Caco-2 (cell line): ENCODE data around the gene TAF1D. TPM values are rescaled to one million over a fixed set of nuclear protein-coding genes. Genes with fewer than 3 reads are reported as not detected.

Experiments
- BruUV-seq: library from RNA; stranded (reverse); fragments of 400-500 nt; replicated peaks from 2 replicates; lab custom pipeline; 2021; lab: Mats Ljungman, UMichigan
- CTCF ChIA-PET: fragments of 300-600 bp; sonication (Branson Sonifier 250); formaldehyde crosslinking; loops from one replicate; lab custom pipeline; 2022; ENCODE audit warnings: antibody characterized with exemption; lab: Charles Lee
- POLR2A ChIA-PET: fragments of 300-600 bp; sonication (Branson Sonifier 250); formaldehyde crosslinking; loops from one replicate; lab custom pipeline; 2022; ENCODE audit warnings: antibody characterized with exemption; lab: Charles Lee
- DNase-seq, 2 experiments: peaks; one replicate each; pipeline versions ENCODE4 v3.0.0 to v3.0.0-alpha.2; 2020 to 2022
- H3K27me3 ChIP-seq: replicated peaks from 2 replicates; pipeline ENCODE4 v1.6.0; 2011; ENCODE audit warnings: low read length; ENCODE audit not compliant: control insufficient read depth, insufficient read depth
- H3K36me3 ChIP-seq: 2 replicates; pipeline ENCODE4 v1.5.1; 2011; ENCODE audit warnings: low read length; ENCODE audit not compliant: control insufficient read depth, insufficient read depth
- H3K4me1 ChIP-seq: fragments of 250-450 bp; sonication (Bioruptor Pico); 2 replicates; pipeline ENCODE4 v1.5.1; 2020; ENCODE audit warnings: mild to moderate bottlenecking
- H3K4me3 ChIP-seq: 2 replicates; pipeline ENCODE4 v1.5.1; 2011; ENCODE audit warnings: low read depth, mild to moderate bottlenecking, control low read depth, low read length
- H3K9me3 ChIP-seq: fragments of 250-450 bp; sonication (Bioruptor Pico); 2 replicates; pipeline ENCODE4 v1.5.1; 2020; ENCODE audit warnings: mild to moderate bottlenecking, moderate library complexity
- H3K27ac Mint-ChIP-seq: one replicate; pipeline ENCODE4 v1.8.0; 2022; ENCODE audit warnings: mixed read lengths; ENCODE audit not compliant: unreplicated experiment
- H3K27me3 Mint-ChIP-seq: one replicate; pipeline ENCODE4 v1.8.0; 2022; ENCODE audit warnings: mixed read lengths; ENCODE audit not compliant: insufficient read depth, unreplicated experiment
- H3K36me3 Mint-ChIP-seq: one replicate; pipeline ENCODE4 v1.8.0; 2022; ENCODE audit warnings: mild to moderate bottlenecking, mixed read lengths; ENCODE audit not compliant: insufficient read depth, unreplicated experiment
- H3K4me1 Mint-ChIP-seq: one replicate; pipeline ENCODE4 v1.8.0; 2022; ENCODE audit warnings: low read depth, mixed read lengths; ENCODE audit not compliant: unreplicated experiment
- H3K4me3 Mint-ChIP-seq: one replicate; pipeline ENCODE4 v1.8.0; 2022; ENCODE audit warnings: mild to moderate bottlenecking, moderate library complexity, mixed read lengths; ENCODE audit not compliant: unreplicated experiment
- H3K9me3 Mint-ChIP-seq: one replicate; pipeline ENCODE4 v1.8.0; 2022; ENCODE audit warnings: mixed read lengths; ENCODE audit not compliant: unreplicated experiment
- intact Hi-C: fragments of 100-400 bp; cut with micrococcal nuclease; formaldehyde crosslinking; loops from one replicate; pipeline ENCODE4 v1.10.0; 2022; ENCODE audit not compliant: unreplicated experiment
- total RNA-seq: library from RNA; stranded (reverse); gene quantifications from 2 replicates; pipeline ENCODE4 v1.2.3, GENCODE V29; 2022
- TF ChIP-seq, protein P1 (sequence below), 2 experiments: fragments of 200-600 bp in 1 of 2; IDR thresholded peaks; 1 replicate in 1 of 2; 2 replicates in 1 of 2; pipeline versions ENCODE4 v1.5.1 to v1.8.0; 2011 to 2022; ENCODE audit warnings: antibody characterized with exemption in 1 of 2, control low read depth in 1 of 2, inconsistent platforms in 1 of 2, low read depth in 1 of 2, low read length in 1 of 2, mild to moderate bottlenecking in 1 of 2, moderate library complexity in 1 of 2; ENCODE audit not compliant: insufficient read depth in 1 of 2, severe bottlenecking in 1 of 2, unreplicated experiment in 1 of 2

TAF1D gene
- total RNA-seq, 1 experiment from 2014 or later = 354 TPM

DNA sequence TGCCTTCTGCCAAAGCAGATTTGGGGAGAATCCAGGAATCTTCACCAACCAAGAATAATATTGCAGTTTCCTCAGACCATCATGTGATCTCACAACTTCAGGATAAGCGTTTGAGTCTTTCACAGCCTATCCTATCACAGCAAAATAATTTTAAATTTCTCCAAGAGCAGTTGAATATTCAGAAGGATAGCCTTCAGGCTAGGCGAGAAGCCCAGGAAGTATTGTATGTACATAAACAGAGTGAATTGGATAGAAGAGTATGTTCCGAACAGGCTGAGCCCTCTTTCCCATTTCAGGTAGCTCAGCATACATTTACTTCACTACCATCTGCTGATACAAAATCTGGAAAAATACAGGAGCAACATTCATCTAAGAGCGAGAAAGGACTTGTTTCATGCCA lies 43.7 kb downstream of the TAF1D start:
- no peaks in the 10 kb centered on the region for H3K9me3 Mint-ChIP-seq
- H3K4me3 Mint-ChIP-seq = no peak overlapping the region
- H3K4me3 ChIP-seq = no peak overlapping the region
- H3K27me3 ChIP-seq = no peaks in the 10 kb centered on the region
- CTCF ChIA-PET = no interaction called here
- intact Hi-C loops = no loop called here
- no peak for DNase-seq
- no TSS peak for BruUV-seq
- H3K36me3 Mint-ChIP-seq = peaks cover 93% of the 10 kb centered on the region
- H3K9me3 ChIP-seq = no peaks in the 10 kb centered on the region
- POLR2A ChIA-PET = no interaction called here
- no peaks in the 10 kb centered on the region for H3K4me1 ChIP-seq
- no peaks in the 10 kb centered on the region for H3K27me3 Mint-ChIP-seq
- TF ChIP-seq, protein P1, sequence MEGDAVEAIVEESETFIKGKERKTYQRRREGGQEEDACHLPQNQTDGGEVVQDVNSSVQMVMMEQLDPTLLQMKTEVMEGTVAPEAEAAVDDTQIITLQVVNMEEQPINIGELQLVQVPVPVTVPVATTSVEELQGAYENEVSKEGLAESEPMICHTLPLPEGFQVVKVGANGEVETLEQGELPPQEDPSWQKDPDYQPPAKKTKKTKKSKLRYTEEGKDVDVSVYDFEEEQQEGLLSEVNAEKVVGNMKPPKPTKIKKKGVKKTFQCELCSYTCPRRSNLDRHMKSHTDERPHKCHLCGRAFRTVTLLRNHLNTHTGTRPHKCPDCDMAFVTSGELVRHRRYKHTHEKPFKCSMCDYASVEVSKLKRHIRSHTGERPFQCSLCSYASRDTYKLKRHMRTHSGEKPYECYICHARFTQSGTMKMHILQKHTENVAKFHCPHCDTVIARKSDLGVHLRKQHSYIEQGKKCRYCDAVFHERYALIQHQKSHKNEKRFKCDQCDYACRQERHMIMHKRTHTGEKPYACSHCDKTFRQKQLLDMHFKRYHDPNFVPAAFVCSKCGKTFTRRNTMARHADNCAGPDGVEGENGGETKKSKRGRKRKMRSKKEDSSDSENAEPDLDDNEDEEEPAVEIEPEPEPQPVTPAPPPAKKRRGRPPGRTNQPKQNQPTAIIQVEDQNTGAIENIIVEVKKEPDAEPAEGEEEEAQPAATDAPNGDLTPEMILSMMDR (IDR thresholded peaks at IDR 0.05; ENCODE audit: insufficient read depth in 1 of 2, low read depth in 1 of 2, low read length in 1 of 2, severe bottlenecking in 1 of 2, unreplicated experiment in 1 of 2) = no peak
- H3K27ac Mint-ChIP-seq = no peak overlapping the region
- no peaks in the 10 kb centered on the region for H3K4me1 Mint-ChIP-seq
- peaks cover 5% of the 10 kb centered on the region for H3K36me3 ChIP-seq

DNA sequence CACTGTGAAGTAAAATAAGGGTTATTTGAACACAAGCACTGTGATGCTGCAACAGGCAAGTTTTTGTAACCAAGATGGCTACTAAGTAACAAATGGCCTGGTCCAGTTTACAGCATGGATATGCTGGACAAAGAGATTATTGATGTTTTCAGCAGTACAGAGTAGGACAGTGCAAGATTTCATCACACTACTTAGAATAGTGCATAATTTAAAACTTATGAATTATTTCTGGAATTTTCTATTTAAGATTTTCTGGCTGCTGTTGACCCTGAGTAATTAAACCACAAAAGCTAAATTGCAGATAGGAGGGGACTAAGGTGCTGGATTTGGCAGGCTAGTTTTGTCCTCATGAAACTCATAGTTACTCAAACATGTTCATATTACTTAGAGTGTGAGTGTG lies 46.7 kb downstream of the TAF1D start:
- Histone ChIP-seq H3K27me3 (no peaks in the 10 kb centered on the region), H3K9me3 (no peaks in the 10 kb centered on the region), H3K36me3 (peaks cover 5% of the 10 kb centered on the region; the same call in 1 of the 2 replicates), H3K4me1 (no peaks in the 10 kb centered on the region), H3K4me3 (no peak overlapping the region)
- TF ChIP-seq, protein P1 (IDR thresholded peaks at IDR 0.05; ENCODE audit: insufficient read depth in 1 of 2, low read depth in 1 of 2, low read length in 1 of 2, severe bottlenecking in 1 of 2, unreplicated experiment in 1 of 2) = no peak
- H3K27ac Mint-ChIP-seq = no peak overlapping the region
- no peaks in the 10 kb centered on the region for H3K27me3 Mint-ChIP-seq
- CTCF ChIA-PET = no interaction called here
- intact Hi-C loops = loop anchor here (1.0 kb wide), 1 partner anchor 460 kb away; no protein-coding TSS in a partner anchor
- BruUV-seq = no TSS peak
- H3K4me3 Mint-ChIP-seq = no peak overlapping the region
- H3K36me3 Mint-ChIP-seq = peaks cover 85% of the 10 kb centered on the region
- H3K9me3 Mint-ChIP-seq = no peaks in the 10 kb centered on the region
- DNase-seq = no peak
- no peaks in the 10 kb centered on the region for H3K4me1 Mint-ChIP-seq
- POLR2A ChIA-PET = no interaction called here

DNA sequence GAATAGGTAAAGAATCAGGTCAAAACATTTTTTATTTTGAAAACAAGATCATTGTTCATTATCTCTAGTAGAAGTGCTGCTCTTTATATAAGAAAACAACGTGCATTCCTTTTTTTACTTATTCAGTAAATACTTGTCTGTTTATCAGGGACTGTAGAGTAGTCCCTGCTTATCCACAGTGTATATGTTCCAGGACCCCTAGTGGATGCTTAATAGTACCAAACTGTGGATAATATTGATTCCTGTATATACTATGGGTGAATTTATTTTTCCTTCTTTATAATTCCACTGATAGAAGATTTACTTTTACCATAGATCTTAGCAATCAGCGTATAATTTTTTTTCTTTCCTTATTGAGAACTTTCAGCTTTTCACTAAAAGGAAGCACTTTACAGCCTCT lies 47.2 kb downstream of the TAF1D start:
- Histone ChIP-seq H3K4me1 (no peaks in the 10 kb centered on the region), H3K27me3 (no peaks in the 10 kb centered on the region), H3K36me3 (peaks cover 8% of the 10 kb centered on the region), H3K9me3 (no peaks in the 10 kb centered on the region), H3K4me3 (no peak overlapping the region)
- no peaks in the 10 kb centered on the region for H3K9me3 Mint-ChIP-seq
- CTCF ChIA-PET = no interaction called here
- no peak for DNase-seq
- H3K27ac Mint-ChIP-seq = no peak overlapping the region
- H3K27me3 Mint-ChIP-seq = no peaks in the 10 kb centered on the region
- BruUV-seq = no TSS peak
- POLR2A ChIA-PET = no interaction called here
- H3K36me3 Mint-ChIP-seq = peaks cover 85% of the 10 kb centered on the region
- H3K4me1 Mint-ChIP-seq = no peaks in the 10 kb centered on the region
- H3K4me3 Mint-ChIP-seq = no peak overlapping the region
- intact Hi-C loops = loop anchor here (1.0 kb wide), 1 partner anchor 460 kb away; no protein-coding TSS in a partner anchor
- TF ChIP-seq, protein P1 (IDR thresholded peaks at IDR 0.05; ENCODE audit: insufficient read depth in 1 of 2, low read depth in 1 of 2, low read length in 1 of 2, severe bottlenecking in 1 of 2, unreplicated experiment in 1 of 2) = peak; percentile 19 to 25
